K562 (cell line): ENCODE results near the gene CHN2. TPM values are rescaled to one million over a fixed set of nuclear protein-coding genes. Genes with fewer than 3 reads are reported as not detected.

Experiments
- ATAC-seq: fragments of 200-7000 bp; cut with Tn5 transposase; 3 replicates; pipeline ENCODE4 v1.9.1; 2020; ENCODE audit warnings: moderate library complexity
- BruUV-seq: library from RNA; stranded (reverse); fragments of 400-500 nt; replicated peaks from 2 replicates; lab custom pipeline; 2021; lab: Mats Ljungman, UMichigan
- CTCF ChIA-PET: fragments of 300-600 bp; formaldehyde crosslinking; extraction: SDS; loops from one replicate; lab custom pipeline; 2021; ENCODE audit warnings: low intra/inter-chr PET ratio; lab: Yijun Ruan, JAX
- POLR2A ChIA-PET: fragments of 300-600, 350-650 bp; sonication (Branson Sonifier 250); formaldehyde crosslinking; extraction: SDS; loops from one replicate; lab custom pipeline; 2021; ENCODE audit warnings: antibody characterized with exemption, inconsistent platforms; lab: Yijun Ruan, JAX
- DNase-seq, 4 experiments: peaks; one replicate each; pipeline versions ENCODE4 v3.0.0 to v3.0.0-alpha.2; 2011 to 2018; ENCODE audit warnings: low spot score in 3 of 4, mixed read lengths in 3 of 4; ENCODE audit errors: extremely low read depth in 1 of 4
- FAIRE-seq: peaks from 2 replicates; lab custom pipeline; 2011; peaks lifted over from hg19 to GRCh38; lab: Jason Lieb, UNC
- H2AFZ ChIP-seq: 2 replicates; pipeline ENCODE4 v1.6.0; 2011; ENCODE audit warnings: low read depth, low read length, control low read depth, inconsistent platforms
- H3K27ac ChIP-seq: fragments of 200-600 bp; 3 replicates; pipeline ENCODE4 v1.8.0; 2011; ENCODE audit warnings: low read depth, mild to moderate bottlenecking, control low read depth, inconsistent platforms, low read length, moderate library complexity, mixed read lengths; ENCODE audit errors: extremely low read depth
- H3K27me3 ChIP-seq, 2 experiments: fragments of 300-600 bp in 1 of 2; 2 replicates in 1 of 2; 3 replicates in 1 of 2; pipeline versions ENCODE4 v1.6.0 to v1.8.0; 2011; ENCODE audit warnings: inconsistent platforms in 2 of 2, low read length in 2 of 2, mild to moderate bottlenecking in 1 of 2, mixed read lengths in 1 of 2, moderate library complexity in 1 of 2; ENCODE audit not compliant: control insufficient read depth in 2 of 2, insufficient read depth in 2 of 2
- H3K36me3 ChIP-seq: fragments of 300-600 bp; 3 replicates; pipeline ENCODE4 v1.8.0; 2011; ENCODE audit warnings: mild to moderate bottlenecking, low read length, inconsistent platforms; ENCODE audit not compliant: control insufficient read depth, insufficient read depth
- H3K4me1 ChIP-seq, 2 experiments: fragments of 200-600 bp in 1 of 2; replicated peaks in 1 of 2; 2 replicates in 1 of 2; 3 replicates in 1 of 2; pipeline versions ENCODE4 v1.5.1 to v1.8.0; 2011; ENCODE audit warnings: inconsistent platforms in 2 of 2, low read length in 2 of 2, mild to moderate bottlenecking in 1 of 2, mixed read lengths in 1 of 2, moderate library complexity in 1 of 2; ENCODE audit not compliant: control insufficient read depth in 2 of 2, insufficient read depth in 2 of 2
- H3K4me2 ChIP-seq: 2 replicates; pipeline ENCODE4 v1.6.1; 2011; ENCODE audit warnings: low read length, control low read depth, inconsistent platforms, mixed read lengths; ENCODE audit not compliant: insufficient read depth
- H3K4me3 ChIP-seq: fragments of 200-600 bp; sonication (generic), shearing (Covaris generic); 2 replicates; pipeline ENCODE4 v1.5.1; 2016; ENCODE audit warnings: control low read depth, inconsistent platforms
- H3K79me2 ChIP-seq: fragments of 200-600 bp; 3 replicates; pipeline ENCODE4 v1.8.0; 2011; ENCODE audit warnings: low read length, inconsistent platforms; ENCODE audit not compliant: control insufficient read depth, insufficient read depth
- H3K9ac ChIP-seq, 2 experiments: 2 replicates each; pipeline versions ENCODE4 v1.6.0 to v1.6.1; 2011; ENCODE audit warnings: low read depth in 2 of 2, low read length in 2 of 2, control low read depth in 1 of 2, inconsistent platforms in 1 of 2, mild to moderate bottlenecking in 1 of 2, mixed read lengths in 1 of 2; ENCODE audit not compliant: insufficient read depth in 1 of 2
- H3K9me1 ChIP-seq: one replicate; pipeline ENCODE4 v1.6.0; 2011; ENCODE audit warnings: inconsistent platforms, mild to moderate bottlenecking, low read length, moderate library complexity; ENCODE audit not compliant: control insufficient read depth, insufficient read depth
- H3K9me3 ChIP-seq: replicated peaks from 2 replicates; pipeline ENCODE4 v1.5.1; 2011; ENCODE audit warnings: low read depth, low read length, inconsistent platforms; ENCODE audit not compliant: control insufficient read depth, insufficient read depth
- H4K20me1 ChIP-seq: replicated peaks from 2 replicates; pipeline ENCODE4 v1.6.1; 2011; ENCODE audit warnings: low read length, inconsistent platforms, mixed read lengths; ENCODE audit not compliant: control insufficient read depth, insufficient read depth
- PCBP1 ChIP-seq: fragments of 200-400 bp; formaldehyde crosslinking; IDR thresholded peaks from 2 replicates; pipeline ENCODE4 v1.6.1; 2018; ENCODE audit warnings: mild to moderate bottlenecking, low read depth, low read length; ENCODE audit not compliant: poor library complexity, severe bottlenecking
- PCBP2 ChIP-seq: fragments of 200-400 bp; formaldehyde crosslinking; IDR thresholded peaks from 2 replicates; pipeline ENCODE4 v1.6.1; 2018; ENCODE audit warnings: low read length, low read depth, mild to moderate bottlenecking, moderate library complexity; ENCODE audit not compliant: poor library complexity, severe bottlenecking
- RBM25 ChIP-seq: fragments of 200-400 bp; formaldehyde crosslinking; IDR thresholded peaks from 2 replicates; pipeline ENCODE4 v1.6.1; 2018; ENCODE audit warnings: low read length, low read depth, moderate library complexity; ENCODE audit not compliant: severe bottlenecking
- WGBS: fragments of 100-300 bp; shearing (Covaris generic); methylation state at CpG from one replicate; pipeline ENCODE4 v1.1.6; 2016; ENCODE audit warnings: low coverage, mixed read lengths; ENCODE audit not compliant: insufficient coverage; ENCODE audit errors: missing lambda C conversion rate; 5-methylcytosine and 5-hydroxymethylcytosine counted together
- in situ Hi-C: fragments of 300-500 bp; cut with MboI; formaldehyde crosslinking; loops from 4 replicates; pipeline ENCODE4 v1.15.0; 2018; ENCODE audit warnings: inconsistent platforms, mixed read lengths
- intact Hi-C: fragments of 100-400 bp; cut with micrococcal nuclease; formaldehyde crosslinking; loops from 2 replicates; pipeline ENCODE4 v1.14.2; 2022
- polyA plus RNA-seq, 8 experiments: library from polyadenylated mRNA; depleted of rRNA in 4 of 8; stranded (reverse) in 5 of 8; unstranded in 3 of 8; fragments of >200 nt; fragmentation: Nextera tagmentation in 2 of 8; fragmentation: Illumina TruSeq in 1 of 8; extraction: Ambion mirVana in 2 of 8; extraction: Trizol in 1 of 8; gene quantifications; 2 replicates each; pipeline versions ENCODE4 v1.2.1 to v1.2.3, GENCODE V29; 2011 to 2014; ENCODE audit warnings: inconsistent platforms in 1 of 8, missing spikeins in 1 of 8
- total RNA-seq, 7 experiments: library from RNA; depleted of rRNA in 6 of 7; stranded (reverse); fragments of >200 nt in 6 of 7; fragmentation: Illumina TruSeq in 2 of 7; extraction: Trizol in 2 of 7; gene quantifications; 2 replicates each; pipeline versions ENCODE4 v1.2.1 to v1.2.3, GENCODE V29; 2011 to 2021; ENCODE audit warnings: low replicate concordance in 1 of 7
- TF ChIP-seq, protein P1 (sequence below): fragments of 450-650 bp; IDR thresholded peaks from one replicate; pipeline ENCODE4 v1.6.1; 2018; ENCODE audit warnings: mild to moderate bottlenecking, moderate library complexity; ENCODE audit not compliant: partially characterized antibody
- TF ChIP-seq, protein P2 (sequence below): fragments of 200-800 bp; sonication (Bioruptor generic); IDR thresholded peaks from 2 replicates; pipeline ENCODE4 v1.6.1; 2017; ENCODE audit warnings: missing genetic modification characterization, missing compliant biosample characterization
- TF ChIP-seq, protein P3 (sequence below): fragments of 250-450 bp; sonication (Bioruptor Pico); IDR thresholded peaks from 2 replicates; pipeline ENCODE4 v1.5.0; 2021; ENCODE audit warnings: mild to moderate bottlenecking, borderline replicate concordance
- TF ChIP-seq, protein P4 (sequence below), 2 experiments: fragments of 450-650 bp; conservative IDR thresholded peaks; 2 replicates each; pipeline ENCODE4 v1.6.1; 2017; ENCODE audit warnings: mild to moderate bottlenecking in 2 of 2, moderate library complexity in 2 of 2

The CHN2 gene
- total and polyA plus RNA-seq, 9 of the 15 experiments (the other 6 are each of a cell fraction or from before 2014, with no cell fraction given): 0.12 to 2.1 (median 0.31) TPM; not detected in 1

DNA sequence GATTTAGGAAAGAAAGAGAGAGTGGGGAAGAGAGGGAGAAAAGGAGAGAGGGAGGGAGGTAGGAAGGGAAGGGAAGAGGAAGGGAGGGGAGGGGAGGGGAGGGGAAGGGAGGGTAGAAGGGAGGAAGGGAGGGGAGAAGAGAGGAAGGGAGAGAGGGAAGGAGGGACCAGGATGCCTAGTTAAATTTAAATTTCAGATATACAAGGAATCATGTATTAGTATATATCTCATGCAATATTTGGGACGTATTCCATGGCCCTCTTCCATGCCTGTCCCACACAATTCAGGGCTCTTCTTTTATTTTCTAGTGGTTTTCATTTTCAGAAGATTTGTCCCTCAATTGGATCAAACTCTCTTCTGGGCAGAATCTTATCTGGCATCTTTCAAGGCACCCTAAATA is 196.7 kb downstream of the CHN2 start:
- Histone ChIP-seq H3K4me2 (no peak overlapping the region), H3K27ac (no peak overlapping the region), H4K20me1 (no peaks in the 10 kb centered on the region), H3K9ac (no peak overlapping the region), H3K27me3 (peaks cover 0 to 4% of the 10 kb centered on the region in 2 experiments; a peak in 1 of 5 replicates), H3K4me1 (no peaks in the 10 kb centered on the region), H3K36me3 (no peaks in the 10 kb centered on the region), H3K9me1 (no peaks in the 10 kb centered on the region), H3K79me2 (no peaks in the 10 kb centered on the region), H3K4me3 (no peak overlapping the region), H3K9me3 (no peaks in the 10 kb centered on the region), H2AFZ (no peak overlapping the region)
- BruUV-seq: no TSS peak
- 0% methylated on average over 1 of the region's 1 CpG for WGBS
- no peak for ATAC-seq
- in situ Hi-C loops (no loop called here), intact Hi-C loops (no loop called here)
- peak; percentile 92 for TF ChIP-seq PCBP2
- peak; percentile 79 for TF ChIP-seq PCBP1
- TF ChIP-seq, protein P1, sequence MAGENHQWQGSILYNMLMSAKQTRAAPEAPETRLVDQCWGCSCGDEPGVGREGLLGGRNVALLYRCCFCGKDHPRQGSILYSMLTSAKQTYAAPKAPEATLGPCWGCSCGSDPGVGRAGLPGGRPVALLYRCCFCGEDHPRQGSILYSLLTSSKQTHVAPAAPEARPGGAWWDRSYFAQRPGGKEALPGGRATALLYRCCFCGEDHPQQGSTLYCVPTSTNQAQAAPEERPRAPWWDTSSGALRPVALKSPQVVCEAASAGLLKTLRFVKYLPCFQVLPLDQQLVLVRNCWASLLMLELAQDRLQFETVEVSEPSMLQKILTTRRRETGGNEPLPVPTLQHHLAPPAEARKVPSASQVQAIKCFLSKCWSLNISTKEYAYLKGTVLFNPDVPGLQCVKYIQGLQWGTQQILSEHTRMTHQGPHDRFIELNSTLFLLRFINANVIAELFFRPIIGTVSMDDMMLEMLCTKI: no peak
- FAIRE-seq: no peak
- no peak for DNase-seq
- ChIA-PET POLR2A (no interaction called here), CTCF (no interaction called here)

DNA sequence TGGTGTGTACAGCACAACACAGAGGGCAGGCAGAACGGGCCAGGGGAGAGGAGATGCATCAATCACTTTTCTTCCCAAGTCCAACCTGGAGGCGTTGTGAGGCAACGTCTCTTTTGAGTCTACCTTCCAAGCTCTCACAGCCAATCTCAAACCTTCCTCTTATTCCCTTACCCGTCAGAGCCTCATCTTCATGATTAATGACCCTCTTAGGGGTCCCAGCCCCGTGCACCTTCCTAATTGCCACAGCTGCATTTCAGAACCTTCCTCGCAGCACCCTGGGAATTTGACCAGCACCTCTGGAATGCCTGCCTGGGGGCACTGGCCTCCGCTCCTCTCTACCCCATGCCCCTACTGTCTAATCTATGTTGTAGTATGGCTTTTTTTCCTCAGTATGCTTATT is 199.7 kb downstream of the CHN2 start:
- in situ Hi-C loops: no loop called here
- H4K20me1 ChIP-seq: no peaks in the 10 kb centered on the region
- no peaks in the 10 kb centered on the region for H3K79me2 ChIP-seq
- WGBS: 4% methylated on average over 7 of the region's 7 CpGs
- H3K9me3 ChIP-seq: no peaks in the 10 kb centered on the region
- H2AFZ ChIP-seq: no peak overlapping the region
- no TSS peak for BruUV-seq
- no peak overlapping the region for H3K4me2 ChIP-seq
- H3K9ac ChIP-seq: no peak overlapping the region
- H3K4me3 ChIP-seq: no peak overlapping the region
- ATAC-seq (no peak), FAIRE-seq (no peak), DNase-seq (no peak)
- no peaks in the 10 kb centered on the region for H3K36me3 ChIP-seq
- ChIA-PET CTCF (no interaction called here), POLR2A (no interaction called here)
- intact Hi-C loops: no loop called here
- H3K27ac ChIP-seq: no peak overlapping the region
- peaks cover 0 to 8% of the 10 kb centered on the region in 2 experiments; a peak in 1 of 5 replicates for H3K27me3 ChIP-seq
- H3K4me1 ChIP-seq: no peaks in the 10 kb centered on the region
- no peaks in the 10 kb centered on the region for H3K9me1 ChIP-seq
- TF ChIP-seq, protein P2, sequence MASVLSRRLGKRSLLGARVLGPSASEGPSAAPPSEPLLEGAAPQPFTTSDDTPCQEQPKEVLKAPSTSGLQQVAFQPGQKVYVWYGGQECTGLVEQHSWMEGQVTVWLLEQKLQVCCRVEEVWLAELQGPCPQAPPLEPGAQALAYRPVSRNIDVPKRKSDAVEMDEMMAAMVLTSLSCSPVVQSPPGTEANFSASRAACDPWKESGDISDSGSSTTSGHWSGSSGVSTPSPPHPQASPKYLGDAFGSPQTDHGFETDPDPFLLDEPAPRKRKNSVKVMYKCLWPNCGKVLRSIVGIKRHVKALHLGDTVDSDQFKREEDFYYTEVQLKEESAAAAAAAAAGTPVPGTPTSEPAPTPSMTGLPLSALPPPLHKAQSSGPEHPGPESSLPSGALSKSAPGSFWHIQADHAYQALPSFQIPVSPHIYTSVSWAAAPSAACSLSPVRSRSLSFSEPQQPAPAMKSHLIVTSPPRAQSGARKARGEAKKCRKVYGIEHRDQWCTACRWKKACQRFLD (CRISPR knock-in tag): no peak
- TF ChIP-seq, protein P3, sequence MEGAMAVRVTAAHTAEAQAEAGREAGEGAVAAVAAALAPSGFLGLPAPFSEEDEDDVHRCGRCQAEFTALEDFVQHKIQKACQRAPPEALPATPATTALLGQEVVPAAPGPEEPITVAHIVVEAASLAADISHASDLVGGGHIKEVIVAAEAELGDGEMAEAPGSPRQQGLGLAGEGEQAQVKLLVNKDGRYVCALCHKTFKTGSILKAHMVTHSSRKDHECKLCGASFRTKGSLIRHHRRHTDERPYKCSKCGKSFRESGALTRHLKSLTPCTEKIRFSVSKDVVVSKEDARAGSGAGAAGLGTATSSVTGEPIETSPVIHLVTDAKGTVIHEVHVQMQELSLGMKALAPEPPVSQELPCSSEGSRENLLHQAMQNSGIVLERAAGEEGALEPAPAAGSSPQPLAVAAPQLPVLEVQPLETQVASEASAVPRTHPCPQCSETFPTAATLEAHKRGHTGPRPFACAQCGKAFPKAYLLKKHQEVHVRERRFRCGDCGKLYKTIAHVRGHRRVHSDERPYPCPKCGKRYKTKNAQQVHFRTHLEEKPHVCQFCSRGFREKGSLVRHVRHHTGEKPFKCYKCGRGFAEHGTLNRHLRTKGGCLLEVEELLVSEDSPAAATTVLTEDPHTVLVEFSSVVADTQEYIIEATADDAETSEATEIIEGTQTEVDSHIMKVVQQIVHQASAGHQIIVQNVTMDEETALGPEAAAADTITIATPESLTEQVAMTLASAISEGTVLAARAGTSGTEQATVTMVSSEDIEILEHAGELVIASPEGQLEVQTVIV (CRISPR knock-in tag): no peak
- TF ChIP-seq RBM25: no peak
- TF ChIP-seq, protein P4, sequence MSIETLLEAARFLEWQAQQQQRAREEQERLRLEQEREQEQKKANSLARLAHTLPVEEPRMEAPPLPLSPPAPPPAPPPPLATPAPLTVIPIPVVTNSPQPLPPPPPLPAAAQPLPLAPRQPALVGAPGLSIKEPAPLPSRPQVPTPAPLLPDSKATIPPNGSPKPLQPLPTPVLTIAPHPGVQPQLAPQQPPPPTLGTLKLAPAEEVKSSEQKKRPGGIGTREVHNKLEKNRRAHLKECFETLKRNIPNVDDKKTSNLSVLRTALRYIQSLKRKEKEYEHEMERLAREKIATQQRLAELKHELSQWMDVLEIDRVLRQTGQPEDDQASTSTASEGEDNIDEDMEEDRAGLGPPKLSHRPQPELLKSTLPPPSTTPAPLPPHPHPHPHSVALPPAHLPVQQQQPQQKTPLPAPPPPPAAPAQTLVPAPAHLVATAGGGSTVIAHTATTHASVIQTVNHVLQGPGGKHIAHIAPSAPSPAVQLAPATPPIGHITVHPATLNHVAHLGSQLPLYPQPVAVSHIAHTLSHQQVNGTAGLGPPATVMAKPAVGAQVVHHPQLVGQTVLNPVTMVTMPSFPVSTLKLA (conservative IDR thresholded peaks at IDR 0.05): no peak
